Karpas-422 (cell line): Measurements from ENCODE around the gene ATP10B. TPM values are rescaled to one million over a fixed set of nuclear protein-coding genes. Genes with fewer than 3 reads are reported as not detected.
"Not testable (repeated sequence)": the region's sequence is repeated elsewhere in the genome, so short reads cannot be mapped to it uniquely, and the experiment has no call there.

Experiments used
- DNase-seq: peaks from one replicate; pipeline ENCODE4 v3.0.0-alpha.2; 2015
- H2AFZ ChIP-seq: fragments of 200-600 bp; sonication (generic); 2 replicates; pipeline ENCODE4 v1.6.1; 2014; ENCODE audit warnings: antibody characterized with exemption, low read length, mixed read lengths
- H3K27ac ChIP-seq: fragments of 200-600 bp; sonication (generic); 2 replicates; pipeline ENCODE4 v1.5.1; 2014; ENCODE audit warnings: mild to moderate bottlenecking, low read length, moderate library complexity
- H3K27me3 ChIP-seq: fragments of 200-600 bp; sonication (generic); 2 replicates; pipeline ENCODE4 v1.6.1; 2014; ENCODE audit warnings: low read length, mixed read lengths
- H3K36me3 ChIP-seq: fragments of 200-600 bp; sonication (generic); 2 replicates; pipeline ENCODE4 v1.6.1; 2014; ENCODE audit warnings: low read length, mixed read lengths; ENCODE audit not compliant: insufficient read depth
- H3K4me1 ChIP-seq: fragments of 200-600 bp; sonication (generic); 2 replicates; pipeline ENCODE4 v1.6.1; 2014; ENCODE audit warnings: mild to moderate bottlenecking, low read length, mixed read lengths
- H3K4me2 ChIP-seq: fragments of 200-600 bp; sonication (generic); 2 replicates; pipeline ENCODE4 v1.6.1; 2014; ENCODE audit warnings: low read length, low read depth, mild to moderate bottlenecking; ENCODE audit not compliant: poor library complexity, severe bottlenecking
- H3K4me3 ChIP-seq: fragments of 200-600 bp; sonication (generic); 2 replicates; pipeline ENCODE4 v1.5.1; 2014; ENCODE audit warnings: mild to moderate bottlenecking, antibody characterized with exemption, low read length, mixed read lengths
- H3K79me2 ChIP-seq: fragments of 200-600 bp; sonication (generic); 2 replicates; pipeline ENCODE4 v1.6.1; 2014; ENCODE audit warnings: mild to moderate bottlenecking, low read length, mixed read lengths
- H3K9ac ChIP-seq: fragments of 200-600 bp; sonication (generic); 2 replicates; pipeline ENCODE4 v1.6.0; 2014; ENCODE audit warnings: low read length
- H3K9me2 ChIP-seq: fragments of 200-600 bp; sonication (generic), shearing (Covaris generic); replicated peaks from 2 replicates; pipeline ENCODE4 v1.6.0; 2014; ENCODE audit warnings: mild to moderate bottlenecking, low read length, moderate library complexity; ENCODE audit not compliant: insufficient read depth
- H3K9me3 ChIP-seq: fragments of 300-700, 200-600 bp; sonication (generic); 2 replicates; pipeline ENCODE4 v1.6.1; 2014; ENCODE audit warnings: low read length, mixed read lengths
- H4K20me1 ChIP-seq: fragments of 200-600 bp; sonication (generic); 2 replicates; pipeline ENCODE4 v1.6.1; 2014; ENCODE audit warnings: mild to moderate bottlenecking, antibody characterized with exemption, low read length, low read depth; ENCODE audit not compliant: insufficient read depth
- total RNA-seq: library from RNA; depleted of rRNA; stranded (reverse); fragments of >200 nt; shearing (Covaris generic); gene quantifications from 2 replicates; pipeline ENCODE4 v1.2.3, GENCODE V29; 2014; ENCODE audit warnings: low replicate concordance

ATP10B gene
- total RNA-seq, 1 experiment from 2014 or later, result not detected

DNA sequence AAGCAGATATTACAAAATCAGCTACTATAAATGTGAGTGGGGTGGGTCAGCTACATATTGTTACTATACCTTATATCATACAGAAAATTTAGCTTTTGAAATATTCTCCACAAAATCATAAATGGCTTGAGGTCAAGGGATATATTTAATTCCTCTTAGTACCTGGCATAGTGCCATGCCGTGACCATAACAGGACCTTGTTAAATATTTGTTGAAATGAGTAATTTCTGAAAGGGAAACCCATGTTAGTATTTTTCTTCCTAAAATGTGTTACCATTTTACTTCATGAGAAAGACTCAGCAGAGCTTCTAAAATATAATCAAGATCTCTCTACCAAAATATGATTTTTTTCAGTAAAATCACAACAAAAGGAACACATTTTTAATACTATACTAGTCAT, 14.8 kb downstream of the ATP10B start:
- Histone ChIP-seq H4K20me1 (no peaks in the 10 kb centered on the region), H3K27me3 (no peaks in the 10 kb centered on the region), H3K4me1 (no peaks in the 10 kb centered on the region), H3K79me2 (no peaks in the 10 kb centered on the region), H3K36me3 (no peaks in the 10 kb centered on the region), H3K9me2 (no peaks in the 10 kb centered on the region), H3K4me2 (no peak overlapping the region), H3K9ac (no peak overlapping the region), H2AFZ (no peak overlapping the region), H3K4me3 (no peak overlapping the region), H3K27ac (no peak overlapping the region), H3K9me3 (no peaks in the 10 kb centered on the region)
- DNase-seq, result no peak

DNA sequence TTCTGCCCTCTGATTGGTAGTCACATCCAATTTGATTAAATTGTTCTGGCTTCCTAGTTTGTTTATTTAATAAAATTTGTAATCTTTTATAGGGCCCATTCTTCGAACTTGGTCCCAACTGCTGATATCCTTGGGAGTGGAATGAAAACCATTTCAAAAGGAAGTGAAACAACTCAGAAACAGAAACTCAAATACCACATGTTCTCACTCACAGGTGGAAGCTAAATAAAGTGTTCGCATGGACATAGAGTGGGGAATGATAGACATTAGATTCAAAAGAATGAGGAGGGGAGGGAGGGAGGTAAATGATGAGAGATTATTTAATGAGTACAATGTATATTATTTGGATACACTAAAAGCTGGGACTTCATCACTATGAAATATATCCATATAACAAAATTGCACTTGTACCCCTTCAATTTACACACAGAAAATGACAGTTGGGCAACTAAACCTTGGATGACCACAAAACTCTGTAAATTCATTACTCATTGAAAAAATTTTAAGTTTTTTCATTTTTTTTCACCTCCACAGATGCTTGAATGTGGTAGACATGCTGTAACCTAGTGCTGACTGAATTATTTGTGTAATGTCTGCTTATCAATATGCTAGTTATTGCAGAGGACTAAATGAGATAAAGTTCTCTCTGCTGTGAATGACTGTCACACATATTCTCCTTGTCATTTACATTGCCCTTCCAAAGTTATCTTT, 16.0 kb downstream of the ATP10B start:
- Histone ChIP-seq H3K27me3 (no peaks in the 10 kb centered on the region), H3K9me3 (no peaks in the 10 kb centered on the region), H4K20me1 (no peaks in the 10 kb centered on the region), H3K36me3 (no peaks in the 10 kb centered on the region), H3K27ac (no peak overlapping the region), H2AFZ (no peak overlapping the region), H3K9ac (no peak overlapping the region), H3K79me2 (no peaks in the 10 kb centered on the region), H3K9me2 (no peaks in the 10 kb centered on the region), H3K4me1 (no peaks in the 10 kb centered on the region), H3K4me2 (no peak overlapping the region), H3K4me3 (no peak overlapping the region)
- DNase-seq, result no peak

DNA sequence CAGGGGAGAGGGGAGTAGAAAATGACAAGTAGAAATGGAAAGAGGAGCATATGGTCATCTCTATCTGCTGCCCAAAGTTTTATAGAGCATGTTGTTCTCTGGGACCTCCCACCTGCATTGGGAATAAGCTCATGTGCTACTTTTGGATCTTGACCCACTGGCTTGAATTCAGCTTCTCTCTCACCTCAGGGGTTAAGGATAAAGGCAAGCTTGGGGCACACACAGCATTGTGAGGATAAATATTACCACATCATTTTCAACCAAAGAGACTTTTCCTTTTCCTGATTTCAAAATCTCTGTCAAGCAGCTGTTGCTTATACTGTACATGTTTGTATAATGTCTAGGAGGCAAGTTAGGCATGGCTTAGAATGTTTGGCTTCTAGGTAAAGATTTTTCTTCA, 16.6 kb downstream of the ATP10B start:
- Histone ChIP-seq H3K27me3 (no peaks in the 10 kb centered on the region), H2AFZ (no peak overlapping the region), H3K4me1 (no peaks in the 10 kb centered on the region), H3K79me2 (no peaks in the 10 kb centered on the region), H3K9me2 (no peaks in the 10 kb centered on the region), H3K4me3 (no peak overlapping the region), H3K36me3 (no peaks in the 10 kb centered on the region), H3K4me2 (no peak overlapping the region), H3K9me3 (no peaks in the 10 kb centered on the region), H3K27ac (no peak overlapping the region), H4K20me1 (no peaks in the 10 kb centered on the region), H3K9ac (no peak overlapping the region)
- DNase-seq, result no peak

DNA sequence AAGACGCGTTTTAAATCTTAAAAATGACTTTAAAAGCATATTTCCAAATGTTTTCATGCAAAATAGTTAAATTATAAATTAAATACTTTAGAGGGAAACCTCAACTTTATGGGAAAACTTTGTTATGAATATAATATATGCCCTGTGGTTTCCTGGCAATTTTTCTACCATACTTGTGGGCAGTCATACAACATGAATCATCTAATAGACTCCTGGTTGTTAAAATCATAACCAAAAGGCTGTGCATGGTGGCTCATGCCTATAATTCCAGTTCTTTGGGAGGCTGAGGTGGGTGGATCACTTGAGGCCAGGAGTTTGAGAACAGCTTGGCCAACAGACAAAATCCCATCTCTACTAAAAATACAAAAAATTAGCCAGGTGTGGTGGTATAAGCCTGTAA, 18.2 kb downstream of the ATP10B start:
- Histone ChIP-seq H3K4me1 (no peaks in the 10 kb centered on the region), H3K79me2 (no peaks in the 10 kb centered on the region), H3K36me3 (no peaks in the 10 kb centered on the region), H3K4me3 (no peak overlapping the region), H3K27ac (no peak overlapping the region), H3K9ac (no peak overlapping the region), H3K9me2 (no peaks in the 10 kb centered on the region), H2AFZ (no peak overlapping the region), H3K4me2 (no peak overlapping the region), H4K20me1 (no peaks in the 10 kb centered on the region), H3K27me3 (no peaks in the 10 kb centered on the region), H3K9me3 (no peaks in the 10 kb centered on the region)
- no peak for DNase-seq

DNA sequence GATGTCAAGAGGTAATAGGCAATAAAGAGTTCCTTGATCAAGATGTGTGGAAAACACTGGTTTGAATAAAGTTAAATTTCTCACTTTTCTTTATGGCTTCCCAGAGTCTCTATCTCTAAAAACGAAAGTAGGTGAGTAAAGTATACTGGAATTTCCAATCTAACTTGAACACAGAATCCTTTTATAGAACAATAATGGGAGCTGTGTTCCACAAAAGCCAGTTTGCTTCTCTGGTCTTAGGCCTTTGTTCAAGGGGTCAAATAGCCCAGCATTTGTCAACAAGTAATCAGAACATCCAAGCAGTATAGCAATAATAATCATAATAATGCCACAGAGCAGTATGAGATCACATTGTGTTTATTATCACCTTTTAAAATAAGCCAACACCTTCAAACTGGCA, 20.2 kb downstream of the ATP10B start:
- Histone ChIP-seq H3K9me2 (no peaks in the 10 kb centered on the region), H3K4me1 (no peaks in the 10 kb centered on the region), H3K4me3 (no peak overlapping the region), H2AFZ (no peak overlapping the region), H4K20me1 (no peaks in the 10 kb centered on the region), H3K27ac (no peak overlapping the region), H3K36me3 (no peaks in the 10 kb centered on the region), H3K27me3 (no peaks in the 10 kb centered on the region), H3K4me2 (no peak overlapping the region), H3K79me2 (no peaks in the 10 kb centered on the region), H3K9me3 (no peaks in the 10 kb centered on the region), H3K9ac (no peak overlapping the region)
- no peak for DNase-seq

DNA sequence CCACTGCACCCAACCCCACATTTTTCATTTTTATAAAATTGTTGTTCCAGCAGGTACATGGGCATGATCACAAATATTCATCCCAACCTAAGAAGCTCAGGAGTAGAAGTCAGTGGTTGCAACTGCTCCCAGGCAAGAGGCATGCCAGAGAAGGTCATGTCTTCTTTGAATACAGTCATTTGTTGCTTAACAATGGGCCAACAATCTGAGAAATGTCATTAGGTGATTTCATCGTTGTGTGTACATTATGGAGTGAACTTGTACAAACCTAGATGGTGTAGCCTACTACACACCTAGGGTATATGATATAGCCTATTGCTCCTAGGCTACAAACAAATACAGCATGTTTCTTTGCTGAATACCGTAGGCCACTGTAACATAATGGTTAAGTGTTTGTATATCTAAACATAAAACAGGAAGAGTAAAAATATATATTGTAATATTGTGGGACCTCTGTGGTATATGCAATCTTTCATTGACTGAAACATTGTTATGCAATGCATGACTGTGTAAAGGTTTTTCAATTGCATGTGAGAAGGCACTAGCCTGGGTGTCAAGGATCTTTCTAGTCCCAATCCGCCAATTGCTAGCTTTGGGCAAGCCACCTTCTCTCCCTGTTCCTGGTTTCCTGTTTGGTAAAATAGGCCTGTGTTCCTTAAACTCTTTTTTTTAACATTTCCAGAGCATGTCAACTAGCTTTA, 27.6 kb downstream of the ATP10B start:
- no peak overlapping the region for H3K9ac ChIP-seq
- no peaks in the 10 kb centered on the region for H3K79me2 ChIP-seq
- H4K20me1 ChIP-seq, result no peaks in the 10 kb centered on the region
- H3K4me1 ChIP-seq, result no peaks in the 10 kb centered on the region
- no peaks in the 10 kb centered on the region for H3K36me3 ChIP-seq
- H3K9me2 ChIP-seq, result no peaks in the 10 kb centered on the region
- no peak overlapping the region for H3K27ac ChIP-seq
- no peak overlapping the region for H3K4me2 ChIP-seq
- no peaks in the 10 kb centered on the region for H3K27me3 ChIP-seq
- no peak overlapping the region for H2AFZ ChIP-seq
- no peak for DNase-seq
- no peak overlapping the region for H3K4me3 ChIP-seq
- no peaks in the 10 kb centered on the region for H3K9me3 ChIP-seq

DNA sequence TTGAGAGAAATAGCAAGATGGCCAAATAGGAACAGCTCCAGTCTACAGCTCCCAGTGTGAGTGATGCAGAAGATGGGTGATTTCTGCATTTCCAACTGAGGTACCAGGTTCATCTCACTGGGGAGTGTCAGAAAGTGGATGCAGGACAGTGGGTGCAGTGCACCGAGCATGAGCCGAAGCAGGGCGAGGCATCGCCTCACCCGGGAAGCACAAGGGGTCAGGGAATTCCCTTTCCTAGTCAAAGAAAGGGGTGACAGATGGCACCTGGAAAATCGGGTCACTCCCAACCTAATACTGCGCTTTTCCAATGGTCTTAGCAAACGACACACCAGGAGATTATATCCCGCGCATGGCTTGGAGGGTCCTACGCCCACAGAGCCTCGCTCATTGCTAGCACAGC, 39.0 kb downstream of the ATP10B start:
- not testable (repeated sequence) for H3K9me3 ChIP-seq, H3K4me2 ChIP-seq, H3K27ac ChIP-seq, DNase-seq, H3K4me1 ChIP-seq, H3K36me3 ChIP-seq, H3K27me3 ChIP-seq, H3K9me2 ChIP-seq, H3K4me3 ChIP-seq, H3K79me2 ChIP-seq, H3K9ac ChIP-seq, H2AFZ ChIP-seq, H4K20me1 ChIP-seq

DNA sequence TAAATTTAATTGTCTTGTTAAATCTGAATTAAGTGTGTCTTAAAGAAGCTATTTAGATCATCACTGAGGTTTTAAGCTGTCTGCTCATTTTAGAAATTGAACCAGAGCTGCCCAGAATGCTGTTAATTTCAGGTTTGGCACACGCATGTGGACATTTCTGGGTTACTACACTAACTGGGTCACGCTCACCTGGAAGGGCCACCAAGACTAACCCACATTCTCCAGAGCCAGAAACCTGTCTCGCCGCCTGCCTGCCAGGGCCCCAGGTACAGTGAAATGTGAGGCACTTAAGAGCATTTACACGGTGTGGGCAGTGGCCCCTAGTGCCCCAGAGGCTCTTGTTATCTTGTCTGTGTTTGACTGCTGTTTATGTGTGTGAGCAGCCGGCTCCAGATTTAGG, 46.6 kb downstream of the ATP10B start:
- Histone ChIP-seq H3K9me3 (no peaks in the 10 kb centered on the region), H3K9me2 (no peaks in the 10 kb centered on the region; the same call in 1 of the 2 replicates), H3K4me1 (no peaks in the 10 kb centered on the region), H2AFZ (no peak overlapping the region), H3K4me2 (no peak overlapping the region), H3K79me2 (no peaks in the 10 kb centered on the region), H3K27ac (no peak overlapping the region), H3K4me3 (no peak overlapping the region), H3K36me3 (no peaks in the 10 kb centered on the region), H3K9ac (no peak overlapping the region), H4K20me1 (no peaks in the 10 kb centered on the region), H3K27me3 (no peaks in the 10 kb centered on the region)
- DNase-seq, result no peak
